Stimulated activated CD8-positive, alpha-beta memory T cell treated with anti-CD3 and anti-CD28 coated beads, Interleukin-7, amount 100 ng/mL, for 48 hours (primary cell): Measurements from ENCODE around the gene DAP3.
"Not testable (repeated sequence)": the region's sequence is repeated elsewhere in the genome, so short reads cannot be mapped to it uniquely, and the experiment has no call there.

Experiments used
- DNase-seq, 2 donors: peaks; one replicate each; pipeline ENCODE4 v3.0.0-alpha.2; 2020; ENCODE audit warnings: low read depth in 1 of 2; ENCODE audit errors: extremely low read depth in 1 of 2

Gene DAP3

GRCh38 chr1:155681776-155682175 is 7.1 kb upstream of the DAP3 start:
- no peak for DNase-seq

- DNase-seq: not testable (repeated sequence)
Observed at GRCh38 chr1:155687705-155688323, 1.1 kb upstream of the DAP3 start.

GRCh38 chr1:155688324-155689080 is 389 bp upstream of the DAP3 start, which contains the start of gene YY1AP1:
TSS of gene YY1AP1 (minus strand) at chr1:155688774. CDS start at chr1:155680436, 8,338 bp downstream.
- peak; percentile 82 to 85 for DNase-seq

- DNase-seq: no peak
Observed at GRCh38 chr1:155691992-155692528, 3.2 kb downstream of the DAP3 start.

GRCh38 chr1:155694167-155694566 is 5.3 kb downstream of the DAP3 start:
- DNase-seq: no peak

GRCh38 chr1:155695072-155695471 is 6.2 kb downstream of the DAP3 start:
- DNase-seq: no peak

- DNase-seq: no peak
Observed at GRCh38 chr1:155695608-155696007, 6.7 kb downstream of the DAP3 start.

GRCh38 chr1:155696524-155696923 is 7.6 kb downstream of the DAP3 start:
- DNase-seq: no peak

GRCh38 chr1:155697046-155697445 is 8.2 kb downstream of the DAP3 start:
- no peak for DNase-seq

- not testable (repeated sequence) for DNase-seq
Observed at GRCh38 chr1:155697616-155698015, 8.7 kb downstream of the DAP3 start.

GRCh38 chr1:155698382-155699038 is 9.6 kb downstream of the DAP3 start:
- no peak for DNase-seq

- DNase-seq: not testable (repeated sequence)
Observed at GRCh38 chr1:155699062-155699461, 10.2 kb downstream of the DAP3 start.

- DNase-seq: not testable (repeated sequence)
Observed at GRCh38 chr1:155701675-155702074, 12.8 kb downstream of the DAP3 start.

GRCh38 chr1:155703216-155703615 is 14.3 kb downstream of the DAP3 start:
- no peak for DNase-seq

GRCh38 chr1:155704414-155704813 is 15.5 kb downstream of the DAP3 start:
- not testable (repeated sequence) for DNase-seq

GRCh38 chr1:155706139-155706538 is 17.2 kb downstream of the DAP3 start:
- no peak for DNase-seq

GRCh38 chr1:155709391-155709790 is 20.5 kb downstream of the DAP3 start:
- DNase-seq: no peak

- DNase-seq: not testable (repeated sequence)
Observed at GRCh38 chr1:155711457-155711856, 22.6 kb downstream of the DAP3 start.

- not testable (repeated sequence) for DNase-seq
Observed at GRCh38 chr1:155712636-155713035, 23.7 kb downstream of the DAP3 start.

GRCh38 chr1:155713075-155713474 is 24.2 kb downstream of the DAP3 start:
- DNase-seq: no peak

- not testable (repeated sequence) for DNase-seq
Observed at GRCh38 chr1:155715056-155715455, 26.2 kb downstream of the DAP3 start.
